PC-3 (cell line): Measurements from ENCODE around the gene C11orf68. TPM values are rescaled to one million over a fixed set of nuclear protein-coding genes. Genes with fewer than 3 reads are reported as not detected.

Experiments used
- ATAC-seq: fragments of 200-7000 bp; cut with Tn5 transposase; 2 replicates; pipeline ENCODE4 v1.9.1; 2020; ENCODE audit warnings: mild to moderate bottlenecking, moderate library complexity
- BruUV-seq: library from RNA; stranded (reverse); fragments of 400-500 nt; replicated peaks from 2 replicates; lab custom pipeline; 2021; lab: Mats Ljungman, UMichigan
- CTCF ChIA-PET: fragments of 300-600 bp; sonication (Branson Sonifier 250); formaldehyde crosslinking; loops from one replicate; lab custom pipeline; 2022; ENCODE audit warnings: antibody characterized with exemption; lab: Charles Lee
- POLR2A ChIA-PET: fragments of 300-600 bp; sonication (Branson Sonifier 250); formaldehyde crosslinking; loops from one replicate; lab custom pipeline; 2022; ENCODE audit warnings: antibody characterized with exemption; ENCODE audit not compliant: unreplicated experiment; lab: Charles Lee
- DNase-seq: peaks from one replicate; pipeline ENCODE4 v3.0.0-alpha.2; 2015
- H2AFZ ChIP-seq: fragments of 300-600 bp; sonication (generic); 2 replicates; pipeline ENCODE4 v1.6.0; 2016; ENCODE audit warnings: antibody characterized with exemption, low read length
- H3F3A ChIP-seq: fragments of 300-600 bp; sonication (generic); one replicate; pipeline ENCODE4 v1.6.0; 2017; ENCODE audit warnings: antibody characterized with exemption, low read length, control low read depth, mild to moderate bottlenecking; ENCODE audit not compliant: unreplicated experiment
- H3K27ac ChIP-seq: fragments of 300-600 bp; sonication (generic); 2 replicates; pipeline ENCODE4 v1.5.1; 2016; ENCODE audit warnings: mild to moderate bottlenecking, low read length
- H3K27me3 ChIP-seq: fragments of 300-600 bp; sonication (generic); 2 replicates; pipeline ENCODE4 v1.6.1; 2016; ENCODE audit warnings: low read length, mixed read lengths
- H3K36me3 ChIP-seq: fragments of 300-600 bp; sonication (generic); 2 replicates; pipeline ENCODE4 v1.6.1; 2016; ENCODE audit warnings: low read depth, mixed run types, low read length, mixed read lengths
- H3K4me1 ChIP-seq: fragments of 300-600 bp; sonication (generic); 2 replicates; pipeline ENCODE4 v1.5.1; 2016; ENCODE audit warnings: low read length; ENCODE audit not compliant: insufficient read depth
- H3K4me2 ChIP-seq: fragments of 300-600 bp; sonication (generic); 2 replicates; pipeline ENCODE4 v1.6.0; 2016; ENCODE audit warnings: low read length
- H3K4me3 ChIP-seq: fragments of 300-600 bp; sonication (generic); 2 replicates; pipeline ENCODE4 v1.5.1; 2016; ENCODE audit warnings: mild to moderate bottlenecking, low read length, mixed read lengths
- H3K79me2 ChIP-seq: fragments of 300-600 bp; sonication (generic); 2 replicates; pipeline ENCODE4 v1.6.1; 2017; ENCODE audit warnings: low read length, mixed read lengths
- H3K9ac ChIP-seq: fragments of 300-600 bp; sonication (generic); 2 replicates; pipeline ENCODE4 v1.6.0; 2016; ENCODE audit warnings: mild to moderate bottlenecking, low read length
- H3K9me2 ChIP-seq: fragments of 300-600 bp; sonication (generic); replicated peaks from 2 replicates; pipeline ENCODE4 v1.6.1; 2016; ENCODE audit warnings: mixed run types, low read length, mixed read lengths
- H3K9me3 ChIP-seq: fragments of 300-600 bp; sonication (generic); 2 replicates; pipeline ENCODE4 v1.6.1; 2016; ENCODE audit warnings: low read length, mixed read lengths
- H4K20me1 ChIP-seq: fragments of 300-600 bp; sonication (generic); 2 replicates; pipeline ENCODE4 v1.6.1; 2016; ENCODE audit warnings: low read length, mixed read lengths
- CTCF ChIP-seq: fragments of 300-600 bp; sonication (generic); conservative IDR thresholded peaks from 2 replicates; pipeline ENCODE4 v1.5.1; 2017; ENCODE audit warnings: antibody characterized with exemption, low read depth, mild to moderate bottlenecking, low read length
- EZH2 ChIP-seq: fragments of 300-600 bp; sonication (generic); IDR thresholded peaks from one replicate; pipeline ENCODE4 v1.6.1; 2017; ENCODE audit warnings: antibody characterized with exemption, mild to moderate bottlenecking, low read length; ENCODE audit not compliant: unreplicated experiment
- EZH2phosphoT487 ChIP-seq: fragments of 300-600 bp; sonication (generic); IDR thresholded peaks from 2 replicates; pipeline ENCODE4 v1.6.1; 2018; ENCODE audit warnings: mild to moderate bottlenecking, antibody characterized with exemption, low read length, borderline replicate concordance
- intact Hi-C: fragments of 100-400 bp; cut with micrococcal nuclease; formaldehyde crosslinking; loops from 2 replicates; pipeline ENCODE4 v1.9.0; 2023
- total RNA-seq: library from RNA; depleted of rRNA; stranded (reverse); fragments of >200 nt; gene quantifications from 2 replicates; pipeline ENCODE4 v1.2.3, GENCODE V29; 2014

C11orf68 gene
- total RNA-seq, 1 experiment from 2014 or later = 61.3 TPM

- ATAC-seq (peak; percentile 0), DNase-seq (peak; percentile 34)
- TSS peak; percentile 1 for BruUV-seq
- H3K27me3 ChIP-seq = no peaks in the 10 kb centered on the region
- H3K9me2 ChIP-seq = no peaks in the 10 kb centered on the region
- peak overlapping the region; percentile 93 for H3K4me2 ChIP-seq
- H3F3A ChIP-seq = peaks cover 8% of the 10 kb centered on the region
- peak overlapping the region; percentile 29 for H3K27ac ChIP-seq
- peak overlapping the region; percentile 76 for H3K9ac ChIP-seq
- H3K79me2 ChIP-seq = peaks cover 68% of the 10 kb centered on the region
- H4K20me1 ChIP-seq = 0 out of 2 replicates have a peak, but pooled peaks cover 6% of the 10 kb centered on the region
- H3K4me1 ChIP-seq = peaks cover 43% of the 10 kb centered on the region
- no peak for TF ChIP-seq CTCF
- no peak for TF ChIP-seq EZH2
- no peak for TF ChIP-seq EZH2phosphoT487
- H3K36me3 ChIP-seq = peaks cover 17% of the 10 kb centered on the region; the same call in 1 of the 2 replicates
- POLR2A ChIA-PET = interaction anchor here (0.6 kb wide), 1 partner anchor 32 kb away, joined by 13 read pairs; the partner anchor contains the start of gene FIBP
- H2AFZ ChIP-seq = peak overlapping the region; percentile 58
- no peaks in the 10 kb centered on the region for H3K9me3 ChIP-seq
- intact Hi-C loops = no loop called here
- CTCF ChIA-PET = no interaction called here
- peak overlapping the region; percentile 82 for H3K4me3 ChIP-seq
Measured at GRCh38 chr11:65919573-65920371, 910 bp upstream of the C11orf68 start.

- Histone ChIP-seq H3K9me2 (no peaks in the 10 kb centered on the region), H3K27ac (peak within 1 kb of the TSS; percentile 93), H3K4me1 (peaks cover 46% of the 10 kb centered on the region), H4K20me1 (0 out of 2 replicates have a peak, but pooled peaks cover 6% of the 10 kb centered on the region), H2AFZ (peak within 1 kb of the TSS; percentile 58), H3F3A (peaks cover 8% of the 10 kb centered on the region), H3K9ac (peak within 1 kb of the TSS; percentile 92), H3K9me3 (no peaks in the 10 kb centered on the region), H3K4me3 (peak within 1 kb of the TSS; percentile 82), H3K4me2 (peak within 1 kb of the TSS; percentile 93), H3K79me2 (peaks cover 75% of the 10 kb centered on the region), H3K36me3 (peaks cover 17% of the 10 kb centered on the region; the same call in 1 of the 2 replicates), H3K27me3 (no peaks in the 10 kb centered on the region)
- intact Hi-C loops = no loop called here
- ChIA-PET CTCF (no interaction called here), POLR2A (interaction anchor here (0.6 kb wide), 2 partner anchors 28 to 31 kb away, joined by 3 to 13 read pairs; partner anchors contain the start of gene FIBP)
- no TSS peak for BruUV-seq
- peak; percentile 53 for ATAC-seq
- TF ChIP-seq EZH2phosphoT487 (no peak), EZH2 (no peak), CTCF (no peak)
- DNase-seq = peak; percentile 98
Measured at GRCh38 chr11:65919141-65919572, 295 bp upstream of the C11orf68 start, which contains the start of gene DRAP1. TSS of gene DRAP1 (plus strand) at chr11:65919426. CDS start at chr11:65919502, 76 bp downstream.
